IMR-90 (cell line): Measurements from ENCODE around the gene RASGRP4. TPM values are rescaled to one million over a fixed set of nuclear protein-coding genes. Genes with fewer than 3 reads are reported as not detected.

Experiments used
- ATAC-seq: fragments of 200-7000 bp; cut with Tn5 transposase; 2 replicates; pipeline ENCODE4 v1.9.1; 2020; ENCODE audit warnings: low read depth, mild to moderate bottlenecking, moderate library complexity
- BruUV-seq: library from RNA; stranded (reverse); fragments of 400-500 nt; replicated peaks from 2 replicates; lab custom pipeline; 2021; lab: Mats Ljungman, UMichigan
- CTCF ChIA-PET: fragments of 300-600 bp; formaldehyde crosslinking; extraction: SDS; loops from one replicate; lab custom pipeline; 2021; ENCODE audit warnings: antibody characterized with exemption; lab: Yijun Ruan, JAX
- POLR2A ChIA-PET: fragments of 300-600 bp; sonication (Branson Sonifier 250); formaldehyde crosslinking; loops from one replicate; lab custom pipeline; 2022; ENCODE audit warnings: antibody characterized with exemption; ENCODE audit not compliant: unreplicated experiment; lab: Charles Lee
- DNase-seq: peaks from one replicate; pipeline ENCODE4 v3.0.0; 2013
- H2AFZ ChIP-seq: replicated peaks from 2 replicates; pipeline ENCODE3; 2013; ENCODE audit warnings: low read length, mild to moderate bottlenecking; ENCODE audit not compliant: poor library complexity
- H2AK5ac ChIP-seq: 2 replicates; pipeline ENCODE4 v1.6.1; 2013; ENCODE audit warnings: low read depth, low read length, inconsistent platforms
- H2AK9ac ChIP-seq: replicated peaks from 2 replicates; pipeline ENCODE3; 2013; ENCODE audit warnings: mild to moderate bottlenecking, low read depth, low read length, moderate library complexity; ENCODE audit not compliant: poor library complexity
- H2BK120ac ChIP-seq: 2 replicates; pipeline ENCODE4 v1.6.1; 2013; ENCODE audit warnings: low read depth, low read length, inconsistent platforms
- H2BK15ac ChIP-seq: 3 replicates; pipeline ENCODE4 v1.6.1; 2013; ENCODE audit warnings: low read depth, low read length, inconsistent platforms
- H2BK20ac ChIP-seq: 2 replicates; pipeline ENCODE4 v1.6.1; 2013; ENCODE audit warnings: low read depth, mild to moderate bottlenecking, inconsistent platforms, low read length, moderate library complexity
- H2BK5ac ChIP-seq: 2 replicates; pipeline ENCODE4 v1.6.1; 2013; ENCODE audit warnings: mild to moderate bottlenecking, low read depth, low read length, inconsistent platforms; ENCODE audit not compliant: poor library complexity, severe bottlenecking
- H3K14ac ChIP-seq: replicated peaks from 2 replicates; pipeline ENCODE4 v1.6.1; 2013; ENCODE audit warnings: low read depth, low read length, inconsistent platforms
- H3K18ac ChIP-seq: 2 replicates; pipeline ENCODE4 v1.6.1; 2013; ENCODE audit warnings: low read depth, low read length, control low read depth
- H3K23ac ChIP-seq: 2 replicates; pipeline ENCODE4 v1.6.1; 2013; ENCODE audit warnings: low read depth, low read length, inconsistent platforms
- H3K27ac ChIP-seq: 2 replicates; pipeline ENCODE4 v1.5.1; 2013; ENCODE audit warnings: mild to moderate bottlenecking, control low read depth, low read length; ENCODE audit not compliant: insufficient read depth
- H3K27me3 ChIP-seq: 2 replicates; pipeline ENCODE4 v1.6.1; 2013; ENCODE audit warnings: low read length; ENCODE audit not compliant: control insufficient read depth, insufficient read depth
- H3K36me3 ChIP-seq: 2 replicates; pipeline ENCODE4 v1.6.1; 2013; ENCODE audit warnings: low read length, mixed read lengths; ENCODE audit not compliant: control insufficient read depth, insufficient read depth
- H3K4ac ChIP-seq: 2 replicates; pipeline ENCODE4 v1.6.1; 2013; ENCODE audit warnings: low read depth, low read length, inconsistent platforms
- H3K4me1 ChIP-seq: 2 replicates; pipeline ENCODE4 v1.6.1; 2013; ENCODE audit warnings: low read length, mixed read lengths; ENCODE audit not compliant: control insufficient read depth, insufficient read depth
- H3K4me2 ChIP-seq: 2 replicates; pipeline ENCODE4 v1.6.1; 2013; ENCODE audit warnings: low read depth, mild to moderate bottlenecking, control low read depth, low read length, moderate library complexity
- H3K4me3 ChIP-seq: 2 replicates; pipeline ENCODE4 v1.5.1; 2013; ENCODE audit warnings: low read depth, mild to moderate bottlenecking, control low read depth, low read length, moderate library complexity; ENCODE audit not compliant: insufficient read depth
- H3K56ac ChIP-seq: 2 replicates; pipeline ENCODE4 v1.6.1; 2013; ENCODE audit warnings: low read length, inconsistent platforms; ENCODE audit not compliant: insufficient read depth; ENCODE audit errors: extremely low read depth
- H3K79me1 ChIP-seq, 2 experiments: 2 replicates each; pipeline ENCODE4 v1.6.1; 2013; ENCODE audit warnings: low read length in 2 of 2, inconsistent platforms in 1 of 2, low read depth in 1 of 2
- H3K9ac ChIP-seq: 2 replicates; pipeline ENCODE4 v1.6.1; 2013; ENCODE audit warnings: low read depth, low read length, control low read depth
- H3K9me1 ChIP-seq: 2 replicates; pipeline ENCODE4 v1.6.1; 2013; ENCODE audit warnings: low read length, inconsistent platforms; ENCODE audit not compliant: insufficient read depth
- H3K9me3 ChIP-seq: 2 replicates; pipeline ENCODE4 v1.6.1; 2013; ENCODE audit warnings: low read length; ENCODE audit not compliant: control insufficient read depth, insufficient read depth
- H4K20me1 ChIP-seq: 2 replicates; pipeline ENCODE4 v1.6.1; 2013; ENCODE audit warnings: low read length, inconsistent platforms; ENCODE audit not compliant: insufficient read depth
- H4K5ac ChIP-seq: 2 replicates; pipeline ENCODE4 v1.6.1; 2013; ENCODE audit warnings: mild to moderate bottlenecking, low read depth, low read length, control low read depth
- H4K8ac ChIP-seq, 2 experiments: 2 replicates each; pipeline ENCODE4 v1.6.1; 2013; ENCODE audit warnings: low read depth in 2 of 2, low read length in 2 of 2, control low read depth in 1 of 2, inconsistent platforms in 1 of 2
- H4K91ac ChIP-seq: 2 replicates; pipeline ENCODE4 v1.6.1; 2013; ENCODE audit warnings: low read depth, low read length, inconsistent platforms; ENCODE audit not compliant: insufficient read depth
- BHLHE40 ChIP-seq: fragments of 150-350 bp; IDR thresholded peaks from 2 replicates; pipeline ENCODE4 v1.6.1; 2016; ENCODE audit warnings: mild to moderate bottlenecking, low read depth, low read length
- CEBPB ChIP-seq: IDR thresholded peaks from 2 replicates; pipeline ENCODE4 v1.6.1; 2012; ENCODE audit warnings: low read depth, low read length, improper control_type of control experiment
- CHD1 ChIP-seq: IDR thresholded peaks from 2 replicates; pipeline ENCODE4 v1.6.1; 2012; ENCODE audit warnings: low read depth, low read length, improper control_type of control experiment
- FOS ChIP-seq: fragments of 150-350 bp; IDR thresholded peaks from 2 replicates; pipeline ENCODE4 v1.6.1; 2016; ENCODE audit warnings: low read depth, low read length
- MAFK ChIP-seq: IDR thresholded peaks from 2 replicates; pipeline ENCODE4 v1.6.1; 2012; ENCODE audit warnings: low read depth, low read length, improper control_type of control experiment
- MAZ ChIP-seq: IDR thresholded peaks from 2 replicates; pipeline ENCODE4 v1.6.1; 2012; ENCODE audit warnings: low read depth, mild to moderate bottlenecking, low read length, improper control_type of control experiment, moderate library complexity, borderline replicate concordance
- MXI1 ChIP-seq: IDR thresholded peaks from 2 replicates; pipeline ENCODE4 v1.6.1; 2012; ENCODE audit warnings: low read depth, mild to moderate bottlenecking, low read length, moderate library complexity, borderline replicate concordance
- NFE2L2 ChIP-seq: fragments of 150-350 bp; IDR thresholded peaks from 2 replicates; pipeline ENCODE4 v1.6.1; 2016; ENCODE audit warnings: low read depth, mild to moderate bottlenecking, low read length
- POLR2A ChIP-seq: IDR thresholded peaks from 2 replicates; pipeline ENCODE4 v1.6.1; 2012; ENCODE audit warnings: mild to moderate bottlenecking, low read depth, low read length
- RAD21 ChIP-seq: IDR thresholded peaks from 2 replicates; pipeline ENCODE4 v1.6.1; 2012; ENCODE audit warnings: low read length, improper control_type of control experiment
- RCOR1 ChIP-seq: IDR thresholded peaks from 2 replicates; pipeline ENCODE4 v1.6.1; 2012; ENCODE audit warnings: mild to moderate bottlenecking, low read length, improper control_type of control experiment; ENCODE audit not compliant: insufficient replicate concordance
- RFX5 ChIP-seq: IDR thresholded peaks from 2 replicates; pipeline ENCODE4 v1.8.0; 2012; ENCODE audit warnings: low read depth, mild to moderate bottlenecking, low read length, moderate library complexity
- SMC3 ChIP-seq: fragments of 150-350 bp; IDR thresholded peaks from 2 replicates; pipeline ENCODE4 v1.6.1; 2016; ENCODE audit warnings: low read depth, mild to moderate bottlenecking, antibody characterized with exemption, low read length, moderate library complexity
- WGBS, 2 experiments: methylation state at CpG; one replicate each; pipeline versions ENCODE4 v1.1.5 to v1.1.7; 2013; ENCODE audit warnings: missing lambda C conversion rate in 2 of 2; ENCODE audit not compliant: insufficient read length in 1 of 2; ENCODE audit errors: extremely low coverage in 2 of 2; 5-methylcytosine and 5-hydroxymethylcytosine counted together
- dilution Hi-C: fragments of 300-500 bp; cut with HindIII; formaldehyde crosslinking; loops from one replicate; pipeline ENCODE4 v1.14.3; 2018; ENCODE audit warnings: low sequenced_read_pairs; ENCODE audit not compliant: unreplicated experiment
- in situ Hi-C: fragments of 300-500 bp; cut with MboI; formaldehyde crosslinking; loops from 3 replicates; pipeline ENCODE4 v1.14.3; 2019; ENCODE audit warnings: low sequenced_read_pairs, inconsistent platforms, mixed read lengths
- intact Hi-C: fragments of 100-400 bp; cut with micrococcal nuclease; formaldehyde crosslinking; loops from 2 replicates; pipeline ENCODE4 v1.10.0; 2022
- polyA plus RNA-seq, 3 experiments: library from polyadenylated mRNA; depleted of rRNA; stranded (reverse); fragments of >200 nt; gene quantifications; 2 replicates each; pipeline ENCODE4 v1.2.3, GENCODE V29; 2012; ENCODE audit warnings: low replicate concordance in 1 of 3
- total RNA-seq: library from RNA; depleted of rRNA; stranded (reverse); fragments of >200 nt; gene quantifications from 2 replicates; pipeline ENCODE4 v1.2.3, GENCODE V29; 2012
- TF ChIP-seq, protein P1 (sequence below): fragments of 150-350 bp; IDR thresholded peaks from 2 replicates; pipeline ENCODE4 v1.6.1; 2016; ENCODE audit warnings: low read depth, mild to moderate bottlenecking, low read length, moderate library complexity, borderline replicate concordance
- TF ChIP-seq, protein P2 (sequence below): fragments of 150-350 bp; IDR thresholded peaks from 2 replicates; pipeline ENCODE4 v1.6.1; 2017; ENCODE audit warnings: mild to moderate bottlenecking, antibody characterized with exemption, low read length, low read depth

RASGRP4 gene
- total and polyA plus RNA-seq, 2 of the 4 experiments (the other 2 are of a cell fraction), result not detected

DNA sequence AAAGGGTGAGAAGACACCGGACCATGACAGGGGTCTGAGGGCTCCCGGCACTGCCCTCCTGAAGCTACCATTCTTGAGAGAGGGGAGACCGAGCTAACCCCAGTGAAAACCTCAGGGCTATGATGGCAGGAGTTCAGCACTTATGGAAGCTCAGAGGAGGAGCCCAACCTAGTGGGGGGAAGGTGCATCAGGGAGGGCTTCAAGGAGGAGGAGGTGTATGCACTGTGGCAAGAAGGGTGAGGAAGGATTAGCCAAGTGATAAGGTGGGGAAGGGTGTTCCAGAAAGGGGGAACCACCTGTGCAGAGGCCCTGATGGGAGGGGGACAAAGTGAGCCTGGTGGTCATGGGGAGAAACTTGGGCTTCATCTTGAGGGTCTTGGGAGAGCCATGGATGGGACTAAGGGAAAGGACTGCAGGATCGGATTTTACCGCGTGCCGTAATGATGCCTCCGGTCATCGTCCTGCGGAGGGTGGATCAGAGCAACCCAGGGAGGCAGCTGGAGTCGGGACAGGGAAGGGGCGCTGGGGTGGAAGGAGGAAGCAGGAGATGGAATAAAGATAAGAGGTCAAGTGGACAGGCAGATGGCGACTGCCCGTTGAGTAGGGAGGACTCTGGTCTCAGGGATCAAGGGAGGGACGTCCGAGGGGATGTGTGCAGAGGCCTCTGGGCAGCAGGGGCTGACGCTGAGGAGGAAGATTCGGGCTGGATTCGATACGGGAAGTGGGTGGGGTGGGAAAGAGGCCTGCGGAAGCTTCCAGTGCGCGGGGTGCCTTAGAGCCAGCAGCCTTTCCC, 65.0 kb downstream of the RASGRP4 start (continued):
- TF ChIP-seq RCOR1 (no peak), POLR2A (no peak)

DNA sequence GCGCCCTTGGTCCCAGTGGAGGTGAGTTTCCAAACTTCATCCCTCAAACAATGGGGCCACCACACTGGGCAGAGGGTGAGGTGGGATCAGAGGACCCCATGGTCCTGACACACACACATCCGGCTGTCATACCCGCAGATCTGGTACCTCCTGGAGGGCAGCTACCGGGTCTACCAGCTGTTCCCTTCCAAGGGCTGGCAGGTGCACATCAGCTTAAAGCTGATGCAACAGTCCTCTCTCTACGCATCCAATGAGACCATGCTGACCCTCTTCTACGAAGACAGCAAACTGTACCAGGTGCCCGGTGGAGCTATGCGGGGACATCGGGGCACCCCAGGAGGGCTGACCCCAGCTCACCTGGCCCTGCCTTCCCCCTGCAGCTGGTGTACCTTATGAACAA, 65.7 kb downstream of the RASGRP4 start:
- Histone ChIP-seq H3K4me1 (no peaks in the 10 kb centered on the region), H3K4me2 (no peak overlapping the region), H2AFZ (no peak overlapping the region), H2AK9ac (no peak overlapping the region), H3K27ac (no peak overlapping the region), H4K91ac (no peak overlapping the region), H3K9me1 (no peaks in the 10 kb centered on the region), H2BK5ac (no peak overlapping the region), H3K4me3 (no peak overlapping the region), H2BK20ac (no peak overlapping the region), H4K5ac (no peak overlapping the region), H3K14ac (no peak overlapping the region), H3K23ac (no peak overlapping the region), H3K36me3 (no peaks in the 10 kb centered on the region), H3K4ac (no peak overlapping the region), H3K9me3 (no peaks in the 10 kb centered on the region), H2AK5ac (no peak overlapping the region), H3K18ac (no peak overlapping the region), H4K20me1 (0 out of 2 replicates have a peak, but pooled peaks cover 3% of the 10 kb centered on the region), H3K56ac (no peak overlapping the region), H4K8ac (no peak overlapping the region), H3K79me1 (no peaks in the 10 kb centered on the region), H3K27me3 (peaks cover 44% of the 10 kb centered on the region), H2BK15ac (no peak overlapping the region), H3K9ac (no peak overlapping the region), H2BK120ac (no peak overlapping the region)
- DNase-seq (no peak), ATAC-seq (no peak)
- in situ Hi-C loops, result no loop called here
- WGBS, 2 experiments, result 89% methylated on average over 7 of the region's 9 CpGs; no CpG with 5 or more reads in 1 of the 2 experiments
- ChIA-PET POLR2A (interaction anchor here (0.6 kb wide), 1 partner anchor 26 kb away, joined by 4 read pairs; no protein-coding TSS in a partner anchor), CTCF (interaction anchor here (0.5 to 0.6 kb wide), 2 partner anchors 25 to 30 kb away, joined by 3 to 4 read pairs; no protein-coding TSS in a partner anchor)
- dilution Hi-C loops, result no loop called here
- BruUV-seq, result no TSS peak
- intact Hi-C loops, result no loop called here
- TF ChIP-seq MAZ (no peak), MXI1 (no peak), BHLHE40 (no peak), CHD1 (no peak), FOS (no peak), RAD21 (no peak), NFE2L2 (no peak), CEBPB (no peak), MAFK (no peak), RFX5 (no peak), RCOR1 (no peak), SMC3 (no peak)
- TF ChIP-seq, protein P1, sequence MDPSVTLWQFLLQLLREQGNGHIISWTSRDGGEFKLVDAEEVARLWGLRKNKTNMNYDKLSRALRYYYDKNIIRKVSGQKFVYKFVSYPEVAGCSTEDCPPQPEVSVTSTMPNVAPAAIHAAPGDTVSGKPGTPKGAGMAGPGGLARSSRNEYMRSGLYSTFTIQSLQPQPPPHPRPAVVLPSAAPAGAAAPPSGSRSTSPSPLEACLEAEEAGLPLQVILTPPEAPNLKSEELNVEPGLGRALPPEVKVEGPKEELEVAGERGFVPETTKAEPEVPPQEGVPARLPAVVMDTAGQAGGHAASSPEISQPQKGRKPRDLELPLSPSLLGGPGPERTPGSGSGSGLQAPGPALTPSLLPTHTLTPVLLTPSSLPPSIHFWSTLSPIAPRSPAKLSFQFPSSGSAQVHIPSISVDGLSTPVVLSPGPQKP, result no peak
- TF ChIP-seq, protein P2, sequence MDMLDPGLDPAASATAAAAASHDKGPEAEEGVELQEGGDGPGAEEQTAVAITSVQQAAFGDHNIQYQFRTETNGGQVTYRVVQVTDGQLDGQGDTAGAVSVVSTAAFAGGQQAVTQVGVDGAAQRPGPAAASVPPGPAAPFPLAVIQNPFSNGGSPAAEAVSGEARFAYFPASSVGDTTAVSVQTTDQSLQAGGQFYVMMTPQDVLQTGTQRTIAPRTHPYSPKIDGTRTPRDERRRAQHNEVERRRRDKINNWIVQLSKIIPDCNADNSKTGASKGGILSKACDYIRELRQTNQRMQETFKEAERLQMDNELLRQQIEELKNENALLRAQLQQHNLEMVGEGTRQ, result no peak
